HG02678 (cell line): Measurements from ENCODE around the gene ARHGEF9.
A peak's percentile ranks its signal among the peaks of the same experiment; 100 is the strongest.

ENCODE experiments used
- ATAC-seq: cut with Tn5 transposase; IDR thresholded peaks from one replicate; pipeline ENCODE4 v1.9.1; 2021; ENCODE audit warnings: mild to moderate bottlenecking, moderate library complexity; ENCODE audit not compliant: unreplicated experiment

The ARHGEF9 gene

DNA sequence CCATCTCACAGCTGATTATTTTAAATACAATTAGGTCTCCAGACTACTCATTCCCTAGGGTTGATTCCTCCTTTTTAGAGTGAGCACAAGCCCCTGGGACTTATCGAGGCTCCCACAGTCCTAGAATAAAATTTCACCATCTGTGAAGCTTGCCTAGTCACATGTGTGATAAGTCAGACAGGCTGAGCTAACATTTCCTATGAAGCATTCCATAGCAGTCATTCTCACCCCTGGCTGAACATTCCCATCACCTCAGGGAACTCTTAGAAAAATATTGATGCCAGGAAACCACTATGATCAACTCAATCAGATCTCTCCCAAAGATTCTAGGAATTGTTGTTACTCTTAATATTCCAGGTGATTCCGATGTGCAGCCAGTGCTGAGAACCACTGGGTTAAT, 37.7 kb downstream of the ARHGEF9 start:
- no peak for ATAC-seq

DNA sequence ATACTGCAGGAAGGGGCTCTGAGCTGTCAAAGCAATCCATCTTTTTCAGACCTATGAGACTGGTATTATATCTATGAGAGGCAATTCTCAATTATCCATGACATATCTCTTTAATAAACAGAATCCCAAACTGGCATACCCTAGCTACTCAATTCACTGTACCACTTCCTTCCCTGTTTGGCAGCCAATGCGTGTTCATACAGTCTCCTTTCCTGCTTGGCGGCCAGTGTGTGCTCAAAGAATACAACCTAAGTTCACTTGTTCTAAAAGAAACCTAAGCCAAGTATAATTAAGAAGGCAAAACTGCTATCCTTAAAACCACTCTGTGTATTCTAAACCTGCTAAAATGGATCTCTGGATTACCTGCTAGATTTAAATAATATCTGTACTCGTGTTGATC, 38.3 kb downstream of the ARHGEF9 start:
- no peak for ATAC-seq

DNA sequence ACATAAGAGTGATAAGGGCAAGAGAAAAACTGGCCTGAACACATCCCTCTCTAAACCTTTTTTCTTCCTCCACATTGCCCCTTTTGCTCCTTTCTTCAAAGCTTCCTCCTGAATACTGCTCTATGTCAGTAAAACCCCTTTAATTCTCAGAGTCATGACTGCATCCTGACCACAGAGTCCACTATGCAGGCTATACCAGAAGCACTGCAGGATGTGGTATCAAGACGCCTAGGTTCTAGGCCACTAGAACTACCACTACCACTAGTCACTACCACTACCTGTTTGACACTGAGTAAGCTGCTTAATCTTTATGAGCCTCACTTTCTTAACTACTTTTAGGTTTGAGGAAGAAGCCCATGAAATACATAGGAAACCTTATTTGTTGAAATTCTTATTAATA, 38.7 kb downstream of the ARHGEF9 start:
- peak; percentile 87 for ATAC-seq

DNA sequence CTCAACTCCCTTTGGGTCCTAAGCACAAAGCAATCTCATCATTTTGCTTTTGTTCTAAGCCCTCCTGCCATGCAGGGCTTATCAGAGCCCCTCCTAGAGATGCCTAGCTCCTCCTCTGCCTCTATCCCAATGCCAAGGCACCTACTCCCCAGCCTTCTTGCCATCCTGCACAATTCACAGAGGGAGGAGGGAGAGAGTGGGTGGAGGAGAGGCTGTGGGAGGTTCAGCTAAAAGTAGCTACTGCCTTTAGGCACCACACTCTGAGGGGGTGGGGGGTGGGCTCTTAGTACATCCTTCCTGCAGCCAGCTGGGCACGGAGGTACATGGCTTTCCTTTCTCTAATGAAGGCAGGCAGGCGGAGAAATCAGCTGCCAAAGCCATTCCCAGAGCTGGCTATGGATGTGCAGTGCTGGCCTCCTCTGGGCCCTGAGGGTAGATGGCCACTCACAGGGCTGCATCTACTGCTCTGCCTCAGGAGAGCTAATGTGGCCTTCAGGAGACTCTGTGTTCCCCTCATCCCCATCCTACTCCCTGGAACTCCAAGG, 40.1 kb downstream of the ARHGEF9 start:
- ATAC-seq, result no peak

DNA sequence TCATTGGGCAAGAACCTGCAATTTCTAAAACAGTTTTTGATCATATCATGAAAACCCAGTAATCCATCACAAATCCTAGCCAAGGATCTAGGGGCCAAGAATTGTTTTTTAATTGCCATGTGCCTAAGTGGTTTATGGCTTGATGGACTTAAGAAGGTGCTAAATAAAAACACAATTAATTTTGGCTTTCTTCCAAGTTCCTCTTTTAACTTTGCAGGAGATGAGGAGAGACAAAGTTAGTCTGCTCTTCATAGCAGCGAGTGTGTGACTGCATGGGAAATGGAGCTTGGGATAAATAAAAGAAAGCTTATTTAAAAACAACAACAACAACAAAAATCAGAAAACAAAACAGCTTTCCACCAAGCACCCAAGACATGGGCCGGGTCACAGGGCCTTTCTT, 41.4 kb downstream of the ARHGEF9 start:
- ATAC-seq, result no peak

DNA sequence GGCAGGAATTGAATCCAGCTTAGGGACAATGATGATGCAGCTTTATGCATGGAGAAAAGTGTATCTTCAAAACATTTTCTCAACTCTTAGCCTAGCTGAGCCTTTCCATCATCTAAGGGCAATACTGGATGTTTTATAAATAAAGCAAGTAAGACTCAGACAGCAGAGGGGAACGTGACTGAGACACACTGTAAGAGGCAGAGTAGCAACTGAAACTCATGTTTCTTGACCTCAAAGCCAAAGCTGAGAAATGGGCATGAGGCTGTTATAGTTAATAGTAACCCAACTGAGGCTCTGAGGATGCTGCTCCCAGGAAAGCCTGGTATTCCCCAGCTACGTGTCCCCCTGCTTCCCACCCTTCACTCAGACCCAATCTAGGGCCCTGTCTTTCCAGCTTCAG, 44.6 kb downstream of the ARHGEF9 start:
- ATAC-seq, result peak; percentile 60

DNA sequence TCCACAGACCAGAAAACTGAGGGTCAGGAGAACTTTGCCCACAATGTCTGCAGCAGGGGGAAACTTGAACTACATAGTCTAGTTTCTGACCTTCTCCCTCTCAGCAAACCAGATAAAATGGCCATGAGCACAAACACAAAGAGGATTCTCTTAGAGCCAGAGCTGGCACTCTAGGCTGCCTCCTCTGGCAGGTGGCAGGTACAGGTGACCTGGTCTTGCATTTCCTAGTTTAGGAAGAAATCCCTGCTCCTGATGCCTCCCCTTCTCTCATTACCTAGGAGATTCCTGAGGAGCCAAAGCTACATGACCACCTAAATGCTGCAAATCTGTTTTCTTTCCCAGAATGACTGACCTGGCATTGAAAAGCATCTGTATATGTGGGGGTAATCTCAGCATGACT, 45.1 kb downstream of the ARHGEF9 start:
- ATAC-seq, result no peak

DNA sequence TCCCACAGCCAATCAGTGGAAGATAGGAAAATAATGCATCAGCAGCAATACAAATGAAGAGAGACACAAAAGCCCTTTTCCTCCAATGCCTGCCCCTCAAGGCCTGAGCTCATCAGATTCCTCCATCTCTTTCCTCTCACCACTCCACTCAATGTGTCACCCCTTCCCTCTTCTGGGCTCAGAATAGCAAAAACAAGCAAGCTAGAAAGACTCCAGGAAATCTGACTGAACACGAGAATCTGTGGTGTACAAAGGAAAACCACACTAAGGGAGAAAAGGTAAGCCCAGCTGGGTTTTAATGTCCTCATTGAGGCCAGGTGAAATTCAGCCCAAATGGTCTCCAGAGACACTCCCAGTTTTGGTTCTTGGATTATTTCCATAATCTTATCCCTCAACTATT, 46.3 kb downstream of the ARHGEF9 start:
- ATAC-seq, result no peak

DNA sequence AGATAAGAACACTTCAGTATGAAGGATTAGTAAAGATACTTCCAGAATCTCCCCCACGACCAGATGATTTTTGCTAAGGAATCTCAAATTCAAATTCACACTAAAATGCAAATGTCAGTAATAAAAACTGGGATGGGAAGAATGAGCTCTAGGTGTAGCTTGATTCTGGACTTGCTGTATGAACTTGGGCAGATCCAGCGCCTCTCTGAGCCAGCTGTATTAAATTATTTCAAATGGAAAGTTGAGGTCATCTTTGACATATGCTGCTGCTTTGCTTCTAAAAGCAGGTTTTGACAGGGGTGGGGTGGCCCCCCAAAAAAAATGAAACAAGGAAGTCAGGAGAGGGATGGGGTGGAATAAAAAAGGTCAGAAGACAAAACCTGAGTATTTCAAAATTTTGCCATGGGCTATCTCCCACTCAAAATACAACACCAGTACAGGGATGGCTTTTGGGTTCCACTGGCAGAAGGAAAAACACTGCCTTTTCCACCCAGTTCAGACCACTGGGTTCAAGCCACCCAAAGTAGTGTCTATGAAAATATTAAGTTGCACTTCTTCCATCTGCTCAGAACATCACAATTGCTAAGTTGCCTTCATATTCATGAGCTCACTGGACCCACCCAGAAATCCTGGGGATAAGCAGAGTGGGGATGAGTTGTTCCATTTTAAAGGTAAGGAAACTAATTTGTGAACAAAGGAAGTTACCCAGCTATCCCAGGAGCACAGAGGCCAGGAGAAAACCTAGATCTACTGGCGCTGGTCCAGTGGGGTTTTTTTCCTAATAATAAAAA, 47.7 kb downstream of the ARHGEF9 start:
- ATAC-seq, result no peak

DNA sequence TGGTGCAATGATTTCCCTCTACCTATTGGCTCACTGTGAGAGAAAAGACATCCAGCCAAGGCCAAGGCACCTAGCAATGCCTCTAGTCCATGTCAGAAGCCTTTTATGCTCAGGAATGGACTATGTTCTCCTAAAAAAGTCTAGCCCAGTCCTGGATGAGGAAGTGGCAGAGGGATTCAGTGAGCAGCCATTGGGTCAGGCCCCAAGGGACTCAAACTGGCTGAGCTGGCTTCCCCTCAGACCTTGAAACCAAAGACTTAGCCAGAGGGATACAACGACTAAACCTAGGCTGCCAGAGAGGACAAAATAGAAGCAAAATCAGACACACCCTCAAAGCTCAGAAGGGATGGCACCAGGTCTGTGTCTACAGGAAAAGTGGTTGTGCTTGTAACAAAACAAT, 49.1 kb downstream of the ARHGEF9 start:
- no peak for ATAC-seq

DNA sequence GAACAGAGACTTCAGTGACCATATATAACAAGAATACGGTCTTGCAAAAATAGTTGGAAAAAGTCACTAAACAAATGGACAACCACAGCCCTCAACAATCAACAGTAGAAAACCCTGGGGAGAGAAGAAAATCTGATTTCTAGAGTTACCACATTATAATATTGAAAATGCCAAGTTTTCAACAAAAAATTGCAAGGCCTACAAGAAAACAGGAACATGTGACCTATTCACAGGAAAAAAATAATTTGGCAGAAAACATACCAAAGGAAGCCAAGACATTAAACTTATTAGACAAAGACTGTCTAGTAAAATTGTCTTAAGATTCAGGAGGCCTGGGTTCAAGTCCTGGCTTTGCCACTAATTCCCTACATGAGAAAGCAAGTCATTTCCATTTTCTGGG, 64.7 kb downstream of the ARHGEF9 start:
- ATAC-seq, result no peak

GRCh38 chrX:63719633-63720032, 65.4 kb downstream of the ARHGEF9 start:
- no peak for ATAC-seq

- ATAC-seq, result peak; percentile 88
These were observed 66.9 kb downstream of the ARHGEF9 start for GRCh38 chrX:63718010-63718694.

DNA sequence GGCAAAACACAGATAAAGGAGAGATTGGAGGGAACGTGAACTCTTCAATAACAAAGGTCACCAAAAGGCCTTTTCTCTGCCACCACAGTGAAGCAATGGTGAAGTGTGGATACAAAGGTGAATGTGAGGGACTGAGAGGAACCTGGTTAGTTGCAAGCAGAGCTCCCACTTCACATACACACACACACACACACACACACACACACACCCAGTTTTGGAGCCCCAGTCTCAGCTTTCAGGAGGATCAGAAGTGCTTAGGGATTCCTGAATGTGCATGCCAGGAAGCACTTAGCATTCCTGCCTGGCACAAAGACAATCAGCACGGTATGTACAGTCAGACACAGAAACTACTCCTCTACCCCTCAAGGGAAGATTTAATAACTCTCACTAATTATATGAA, 71.5 kb downstream of the ARHGEF9 start:
- ATAC-seq, result no peak

DNA sequence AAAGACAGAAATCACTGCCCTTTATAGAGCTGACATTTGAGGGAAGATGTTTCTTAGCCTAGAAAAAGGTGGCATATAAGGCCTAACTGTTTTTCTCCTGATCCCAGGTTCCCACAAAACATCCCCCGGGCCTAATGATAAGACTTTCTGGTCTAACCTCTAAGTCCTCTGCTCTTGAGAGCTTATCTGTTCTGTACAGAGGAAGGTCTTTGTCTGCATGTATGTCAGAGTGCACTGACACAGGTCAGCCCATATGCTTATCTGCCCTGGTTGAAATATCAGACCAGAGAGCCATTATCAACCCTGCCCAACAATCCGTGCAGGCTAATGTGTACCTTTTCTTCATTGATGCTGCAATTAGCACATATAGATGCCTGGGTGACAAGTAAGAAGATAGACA, 76.2 kb downstream of the ARHGEF9 start:
- ATAC-seq, result no peak

GRCh38 chrX:63702556-63702955, 82.5 kb downstream of the ARHGEF9 start:
- ATAC-seq, result no peak

DNA sequence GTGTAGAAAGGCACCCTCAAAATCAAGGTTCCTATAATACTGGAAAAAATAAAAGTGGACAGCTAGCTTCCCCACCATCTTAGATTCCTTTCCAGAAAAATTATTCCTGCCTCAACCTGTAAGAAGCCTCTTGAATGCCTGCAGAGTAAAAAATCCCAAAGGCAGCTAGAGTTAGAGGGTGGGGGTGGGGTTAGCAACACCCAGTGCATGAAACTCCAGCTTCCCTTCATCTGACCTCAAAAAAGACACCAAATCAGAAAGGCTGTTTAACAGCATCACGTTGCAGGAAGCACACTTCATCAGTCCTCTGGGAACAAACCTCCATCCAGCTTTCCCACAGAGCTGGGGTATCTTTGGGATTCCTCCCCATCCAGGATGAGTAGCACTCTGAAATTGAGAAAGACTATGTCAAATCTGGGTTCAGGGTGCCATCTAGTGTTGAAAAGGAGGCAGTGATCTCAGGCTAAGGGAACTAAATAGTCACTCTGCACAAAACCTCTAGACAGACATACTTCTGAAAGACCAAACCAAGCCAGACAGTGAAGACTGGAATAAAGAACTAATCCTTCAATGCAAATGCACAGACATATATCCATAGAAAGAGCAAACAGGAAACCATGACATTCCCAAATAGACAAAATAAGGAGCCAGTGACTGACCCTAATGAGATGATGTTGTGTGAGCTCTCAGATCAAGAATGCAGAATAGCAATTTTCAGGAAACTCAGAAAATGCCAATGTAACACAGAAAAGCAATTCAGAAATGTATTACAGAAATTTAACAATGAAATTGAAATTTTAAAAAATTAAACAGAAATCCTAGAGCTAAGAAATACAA, 97.9 kb downstream of the ARHGEF9 start:
- peak; percentile 54 for ATAC-seq

DNA sequence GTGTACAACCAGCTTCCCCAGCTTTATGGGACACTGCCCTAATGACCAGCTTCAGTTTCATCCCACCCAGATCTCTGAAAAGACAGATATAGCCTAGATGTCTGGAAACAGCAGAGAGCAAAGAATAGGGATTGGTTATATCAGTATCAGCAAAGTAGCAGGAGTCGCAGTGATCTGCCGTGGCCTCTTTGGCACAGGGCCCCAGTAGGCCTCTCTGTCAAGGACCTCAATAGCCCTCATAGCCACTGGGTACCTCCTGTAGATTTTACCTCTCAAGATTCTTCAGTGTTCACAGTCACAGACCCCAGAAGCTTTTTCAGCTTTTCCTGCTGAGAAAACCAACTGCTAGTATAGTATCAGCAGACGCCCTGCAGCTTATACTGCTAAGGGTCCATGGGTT, 104.6 kb downstream of the ARHGEF9 start:
- no peak for ATAC-seq

DNA sequence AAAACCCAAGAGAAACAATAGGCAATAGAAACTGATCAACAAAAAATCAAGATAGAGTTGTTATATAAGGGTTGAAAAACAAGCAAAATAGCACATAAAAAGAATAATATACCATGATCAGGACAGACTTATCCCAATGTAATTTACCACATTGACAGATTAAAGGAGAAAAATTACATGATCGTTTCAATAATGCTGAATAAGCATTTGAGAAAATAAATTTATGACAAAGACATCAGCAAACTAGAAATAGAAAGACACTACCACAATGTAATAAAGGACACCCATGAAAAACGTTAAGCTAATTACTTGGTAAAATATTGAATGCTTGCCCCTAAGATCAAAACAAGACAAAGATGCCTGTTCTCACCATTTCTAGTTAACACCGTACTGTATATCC, 105.6 kb downstream of the ARHGEF9 start:
- no peak for ATAC-seq

DNA sequence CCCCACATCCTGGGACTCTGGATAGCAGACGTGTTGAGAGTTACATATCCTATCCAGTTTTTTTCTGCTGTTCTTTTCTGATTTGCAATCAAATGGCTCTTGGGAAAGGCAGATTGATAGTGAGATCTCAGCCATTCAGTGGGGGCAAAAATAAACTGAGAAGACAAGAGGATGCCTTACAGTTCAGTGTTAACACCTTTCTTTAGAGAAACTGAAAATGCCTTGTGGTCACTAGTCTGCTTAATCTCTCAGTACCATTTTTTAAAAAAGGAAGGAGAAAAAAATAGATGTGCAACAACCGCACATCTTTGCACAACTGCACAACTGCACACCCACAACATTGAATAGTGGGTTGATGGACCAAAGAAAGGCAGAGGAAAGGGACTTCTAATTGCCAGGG, 109.3 kb downstream of the ARHGEF9 start:
- ATAC-seq, result no peak

GRCh38 chrX:63673896-63674295, 111.1 kb downstream of the ARHGEF9 start:
- ATAC-seq, result no peak
